H1 (cell line): ENCODE results near the gene FGF19. TPM values are rescaled to one million over a fixed set of nuclear protein-coding genes. Genes with fewer than 3 reads are reported as not detected.

Experiments used
- CTCF ChIA-PET: fragments of 300-600 bp; sonication (Branson Sonifier 250); formaldehyde crosslinking; loops from one replicate; lab custom pipeline; 2021; ENCODE audit not compliant: partially characterized antibody; lab: Charles Lee
- POLR2A ChIA-PET: fragments of 300-600 bp; sonication (Branson Sonifier 250); formaldehyde crosslinking; loops from one replicate; lab custom pipeline; 2021; ENCODE audit warnings: inconsistent platforms; ENCODE audit not compliant: partially characterized antibody; lab: Charles Lee
- DNase-seq, 2 experiments: peaks; one replicate each; pipeline versions ENCODE4 v3.0.0 to v3.0.0-alpha.2; 2010 to 2022; ENCODE audit warnings: low spot score in 2 of 2, low read depth in 1 of 2, mixed read lengths in 1 of 2
- FAIRE-seq: peaks from 2 replicates; lab custom pipeline; 2011; peaks lifted over from hg19 to GRCh38; lab: Jason Lieb, UNC
- H2AFZ ChIP-seq: 2 replicates; pipeline ENCODE4 v1.8.1; 2012; ENCODE audit warnings: low read length, inconsistent platforms
- H2AK5ac ChIP-seq: 2 replicates; pipeline ENCODE4 v1.6.1; 2013; ENCODE audit warnings: low read depth, low read length
- H2BK120ac ChIP-seq: replicated peaks from 2 replicates; pipeline ENCODE3; 2013; ENCODE audit warnings: low read depth, low read length, inconsistent platforms
- H2BK12ac ChIP-seq: 2 replicates; pipeline ENCODE4 v1.6.1; 2013; ENCODE audit warnings: low read depth, low read length
- H2BK15ac ChIP-seq: 2 replicates; pipeline ENCODE4 v1.6.1; 2013; ENCODE audit warnings: low read length
- H2BK20ac ChIP-seq: 2 replicates; pipeline ENCODE4 v1.6.1; 2013; ENCODE audit warnings: low read length
- H2BK5ac ChIP-seq: 2 replicates; pipeline ENCODE4 v1.6.1; 2013; ENCODE audit warnings: low read depth, low read length
- H3K14ac ChIP-seq: 2 replicates; pipeline ENCODE4 v1.6.1; 2013; ENCODE audit warnings: inconsistent platforms; ENCODE audit not compliant: insufficient read length
- H3K18ac ChIP-seq: 2 replicates; pipeline ENCODE4 v1.6.1; 2013; ENCODE audit warnings: low read length; ENCODE audit errors: extremely low read depth
- H3K23ac ChIP-seq: 2 replicates; pipeline ENCODE4 v1.6.1; 2013; ENCODE audit warnings: inconsistent platforms; ENCODE audit not compliant: insufficient read length
- H3K23me2 ChIP-seq: 2 replicates; pipeline ENCODE4 v1.6.1; 2013; ENCODE audit warnings: low read depth, low read length
- H3K27ac ChIP-seq: 2 replicates; pipeline ENCODE4 v1.6.1; 2011; ENCODE audit warnings: low read depth, low read length, inconsistent platforms
- H3K27me3 ChIP-seq, 4 experiments: replicated peaks in 1 of 4; 1 replicate in 1 of 4; 2 replicates in 3 of 4; pipeline versions ENCODE4 v1.6.1 to v1.8.1; 2011 to 2013; ENCODE audit warnings: low read length in 3 of 4, mild to moderate bottlenecking in 3 of 4, inconsistent platforms in 2 of 4, mixed read lengths in 2 of 4, moderate library complexity in 1 of 4; ENCODE audit not compliant: control insufficient read depth in 3 of 4, insufficient read depth in 3 of 4; ENCODE audit errors: extremely low read depth in 1 of 4
- H3K36me3 ChIP-seq, 4 experiments: 2 replicates each; pipeline versions ENCODE4 v1.6.1 to v1.8.1; 2011 to 2013; ENCODE audit warnings: mild to moderate bottlenecking in 4 of 4, low read length in 3 of 4, moderate library complexity in 2 of 4, control low read depth in 1 of 4, inconsistent platforms in 1 of 4; ENCODE audit not compliant: insufficient read depth in 4 of 4, control insufficient read depth in 2 of 4
- H3K4ac ChIP-seq: replicated peaks from 2 replicates; pipeline ENCODE3; 2013; ENCODE audit warnings: low read length, low read depth, mixed read lengths, inconsistent platforms; ENCODE audit not compliant: insufficient read length
- H3K4me1 ChIP-seq, 4 experiments: replicated peaks in 1 of 4; 1 replicate in 1 of 4; 2 replicates in 3 of 4; pipeline versions ENCODE4 v1.6.1 to v1.8.1; 2011 to 2013; ENCODE audit warnings: low read length in 3 of 4, inconsistent platforms in 2 of 4, mixed read lengths in 1 of 4; ENCODE audit not compliant: insufficient read depth in 4 of 4, control insufficient read depth in 3 of 4
- H3K4me2 ChIP-seq, 2 experiments: 2 replicates each; pipeline versions ENCODE4 v1.6.1 to v1.8.1; 2011 to 2013; ENCODE audit warnings: low read depth in 2 of 2, low read length in 2 of 2, control low read depth in 1 of 2, inconsistent platforms in 1 of 2, mild to moderate bottlenecking in 1 of 2; ENCODE audit not compliant: insufficient read depth in 1 of 2
- H3K4me3 ChIP-seq, 4 experiments: fragments of 200-600, 300-600 bp in 1 of 4; sonication (generic), shearing (Covaris generic), sonication (Bioruptor Twin) in 1 of 4; 2 replicates each; pipeline versions ENCODE4 v1.5.1 to v1.8.1; 2011 to 2016; ENCODE audit warnings: low read length in 4 of 4, low read depth in 3 of 4, control low read depth in 2 of 4, inconsistent platforms in 2 of 4, mild to moderate bottlenecking in 2 of 4, mixed read lengths in 1 of 4, moderate library complexity in 1 of 4; ENCODE audit not compliant: insufficient read depth in 2 of 4; ENCODE audit errors: extremely low read depth in 1 of 4
- H3K56ac ChIP-seq: replicated peaks from 2 replicates; pipeline ENCODE3; 2013; ENCODE audit warnings: low read depth, mild to moderate bottlenecking, mixed read lengths, low read length, inconsistent platforms; ENCODE audit not compliant: insufficient read length
- H3K79me1 ChIP-seq: 2 replicates; pipeline ENCODE4 v1.6.1; 2013; ENCODE audit warnings: low read depth, low read length, control low read depth
- H3K79me2 ChIP-seq, 2 experiments: 2 replicates each; pipeline versions ENCODE4 v1.6.1 to v1.8.1; 2012 to 2013; ENCODE audit warnings: low read length in 2 of 2, mild to moderate bottlenecking in 2 of 2, inconsistent platforms in 1 of 2; ENCODE audit not compliant: insufficient read depth in 2 of 2, control insufficient read depth in 1 of 2
- H3K9ac ChIP-seq, 4 experiments: replicated peaks in 1 of 4; 1 replicate in 1 of 4; 2 replicates in 3 of 4; pipeline versions ENCODE4 v1.6.1 to v1.8.1; 2011 to 2013; ENCODE audit warnings: low read depth in 3 of 4, low read length in 3 of 4, control low read depth in 2 of 4, mild to moderate bottlenecking in 2 of 4, moderate library complexity in 2 of 4, inconsistent platforms in 1 of 4; ENCODE audit errors: extremely low read depth in 1 of 4
- H3K9me3 ChIP-seq, 2 experiments: 2 replicates each; pipeline versions ENCODE4 v1.6.1 to v1.8.1; 2012 to 2013; ENCODE audit warnings: mild to moderate bottlenecking in 2 of 2, moderate library complexity in 2 of 2, control low read depth in 1 of 2, inconsistent platforms in 1 of 2, low read depth in 1 of 2, low read length in 1 of 2, mixed read lengths in 1 of 2; ENCODE audit not compliant: insufficient read depth in 2 of 2
- H4K20me1 ChIP-seq, 2 experiments: replicated peaks in 1 of 2; 2 replicates each; pipeline versions ENCODE3 to v1.8.1; 2011 to 2013; ENCODE audit warnings: inconsistent platforms in 2 of 2, low read length in 2 of 2, mild to moderate bottlenecking in 1 of 2; ENCODE audit not compliant: insufficient read depth in 2 of 2, control insufficient read depth in 1 of 2
- H4K5ac ChIP-seq: 2 replicates; pipeline ENCODE4 v1.6.1; 2013; ENCODE audit warnings: low read length, low read depth, mixed read lengths, inconsistent platforms; ENCODE audit not compliant: insufficient read length
- H4K8ac ChIP-seq: 2 replicates; pipeline ENCODE4 v1.8.0; 2013; ENCODE audit warnings: mild to moderate bottlenecking, moderate library complexity, low read length, inconsistent platforms; ENCODE audit not compliant: insufficient read depth; ENCODE audit errors: extremely low read depth
- H4K91ac ChIP-seq: replicated peaks from 2 replicates; pipeline ENCODE3; 2013; ENCODE audit warnings: low read length, mixed read lengths, inconsistent platforms; ENCODE audit not compliant: insufficient read length
- KDM1A ChIP-seq: fragments of 200-600, 300-600 bp; sonication (generic); IDR thresholded peaks from 2 replicates; pipeline ENCODE4 v1.7.1; 2016; ENCODE audit warnings: mild to moderate bottlenecking, low read length, borderline replicate concordance
- SP1 ChIP-seq: IDR thresholded peaks from 2 replicates; pipeline ENCODE4 v1.6.1; 2011; ENCODE audit warnings: low read depth, low read length
- WGBS, 2 experiments: shearing (Covaris generic) in 1 of 2; methylation state at CpG; one replicate each; pipeline versions ENCODE4 v1.1.6 to v1.1.7; 2013 to 2015; ENCODE audit warnings: low lambda C conversion rate in 2 of 2, mixed read lengths in 2 of 2, inconsistent platforms in 1 of 2, low coverage in 1 of 2, missing lambda C conversion rate in 1 of 2; ENCODE audit not compliant: insufficient replicate concordance in 2 of 2, insufficient coverage in 1 of 2, insufficient read length in 1 of 2; ENCODE audit errors: extremely low coverage in 1 of 2, missing lambda C conversion rate in 1 of 2; 5-methylcytosine and 5-hydroxymethylcytosine counted together
- polyA plus RNA-seq, 7 experiments: library from polyadenylated mRNA; depleted of rRNA in 3 of 7; stranded (reverse) in 5 of 7; unstranded in 2 of 7; fragments of >200 nt in 5 of 7; fragments of 200-250 nt in 2 of 7; gene quantifications; 1 replicate in 5 of 7; 2 replicates in 1 of 7; 4 replicates in 1 of 7; pipeline versions ENCODE4 v1.2.1 to v1.2.3, GENCODE V29; 2011 to 2013; ENCODE audit warnings: missing spikeins in 2 of 7, mixed read lengths in 2 of 7
- total RNA-seq: library from RNA; stranded (reverse); fragmentation: NEBNext Ultra II Directional; extraction: Animal tissue kit (Norgen Biotek cat#: 25700); gene quantifications from 2 replicates; pipeline ENCODE4 v1.2.1, GENCODE V29; 2021

The FGF19 gene
- total and polyA plus RNA-seq, 2 of the 8 experiments (the other 6 are each of a cell fraction or from before 2014, with no cell fraction given) = 9.6 to 14.8 TPM

- 0 out of 2 replicates have a peak overlapping the region, but pooled peaks have one; percentile 30 for H2BK5ac ChIP-seq
- POLR2A ChIA-PET = interaction anchor here (3.1 kb wide), 1 partner anchor 15 kb away, joined by 8 read pairs; no protein-coding TSS in a partner anchor
- CTCF ChIA-PET = interaction anchor here (0.5 to 4.4 kb wide), 18 partner anchors 11 to 312 kb away, joined by 3 to 29 read pairs (median 5); partner anchors contain the start of gene LTO1
These were observed 18.5 kb downstream of the FGF19 start for GRCh38 chr11:69685348-69685747.

More at GRCh38 chr11:69685348-69685747, 18.5 kb downstream of the FGF19 start:
- FAIRE-seq (no peak), DNase-seq (no peak)
- no peaks in the 10 kb centered on the region for H3K79me1 ChIP-seq
- peaks cover 0 to 3% of the 10 kb centered on the region in 2 experiments for H4K20me1 ChIP-seq
- no peak overlapping the region for H2AK5ac ChIP-seq
- H2AFZ ChIP-seq = peak overlapping the region; percentile 57; the same call in 1 of the 2 replicates
- no peak overlapping the region for H3K9ac ChIP-seq
- peak overlapping the region in 1 of 2 experiments; percentile 68; a peak in 2 of 4 replicates for H3K4me2 ChIP-seq
- peak overlapping the region in 1 of 4 experiments; percentile 48; a peak in 2 of 8 replicates for H3K4me3 ChIP-seq
- H3K27me3 ChIP-seq = peaks cover 0 to 6% (median 3%) of the 10 kb centered on the region in 4 experiments; a peak in 4 of 7 replicates
- TF ChIP-seq SP1 (no peak), KDM1A (peak; percentile 87)
- WGBS, 2 experiments = 72% methylated on average over 8 of the region's 8 CpGs; no CpG with 5 or more reads in 1 of the 2 experiments
- no peak overlapping the region for H3K56ac ChIP-seq
- no peaks in the 10 kb centered on the region; a peak in 1 of 7 replicates for H3K4me1 ChIP-seq
- H2BK15ac ChIP-seq = no peak overlapping the region
- H2BK20ac ChIP-seq = no peak overlapping the region
- H2BK12ac ChIP-seq = peak overlapping the region; percentile 17; the same call in 1 of the 2 replicates
- H3K14ac ChIP-seq = no peak overlapping the region
- no peak overlapping the region for H3K27ac ChIP-seq
- no peak overlapping the region for H4K5ac ChIP-seq
- no peak overlapping the region for H2BK120ac ChIP-seq
- no peak overlapping the region for H4K91ac ChIP-seq
- H3K36me3 ChIP-seq = no peaks in the 10 kb centered on the region
- H4K8ac ChIP-seq = no peak overlapping the region
- peaks cover 3% of the 10 kb centered on the region; the same call in 1 of the 2 replicates for H3K23me2 ChIP-seq
- no peaks in the 10 kb centered on the region for H3K79me2 ChIP-seq
- H3K4ac ChIP-seq = no peak overlapping the region
- H3K23ac ChIP-seq = no peak overlapping the region
- H3K9me3 ChIP-seq = no peaks in the 10 kb centered on the region; a peak in 1 of 4 replicates
- H3K18ac ChIP-seq = no peak overlapping the region
